ENCODE data around the gene TM4SF20.
A peak's percentile ranks its signal among the peaks of the same experiment; 100 is the strongest.
"Not testable (repeated sequence)": the region's sequence is repeated elsewhere in the genome, so short reads cannot be mapped to it uniquely, and the experiment has no call there.

The TM4SF20 gene

DNA sequence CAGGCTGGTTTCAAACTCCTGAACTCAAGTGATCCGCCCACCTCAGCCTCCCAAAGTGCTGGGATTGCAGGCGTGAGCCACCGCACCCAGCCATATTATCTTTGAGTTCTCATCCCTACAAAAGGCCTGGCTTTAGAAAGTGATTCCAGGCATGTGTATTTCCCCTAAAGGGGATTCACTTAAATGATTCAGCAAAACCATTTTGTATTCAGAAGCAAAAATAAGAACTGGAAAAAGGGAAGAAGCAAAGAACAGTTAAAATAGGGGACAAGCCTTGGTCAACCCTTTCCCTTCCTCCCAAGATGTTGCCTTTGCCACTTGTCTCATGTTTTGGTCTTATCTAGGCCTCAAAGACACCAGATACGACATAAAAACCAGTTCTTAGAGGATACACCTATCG lies 10.5 kb downstream of the TM4SF20 start:
- Mint-ChIP-seq H3K27me3 (peaks cover 15 to 22% of the 10 kb centered on the region in 2 donors), H3K27ac (no peak overlapping the region), H3K4me1 (ENCODE audit: low read depth in 2 of 2) (no peaks in the 10 kb centered on the region), H3K4me3 (no peak overlapping the region), H3K9me3 (no peaks in the 10 kb centered on the region), H3K36me3 (ENCODE audit: insufficient read depth) (no peaks in the 10 kb centered on the region)
- DNase-seq (no peak), ATAC-seq (replicated peaks) (no peak)

DNA sequence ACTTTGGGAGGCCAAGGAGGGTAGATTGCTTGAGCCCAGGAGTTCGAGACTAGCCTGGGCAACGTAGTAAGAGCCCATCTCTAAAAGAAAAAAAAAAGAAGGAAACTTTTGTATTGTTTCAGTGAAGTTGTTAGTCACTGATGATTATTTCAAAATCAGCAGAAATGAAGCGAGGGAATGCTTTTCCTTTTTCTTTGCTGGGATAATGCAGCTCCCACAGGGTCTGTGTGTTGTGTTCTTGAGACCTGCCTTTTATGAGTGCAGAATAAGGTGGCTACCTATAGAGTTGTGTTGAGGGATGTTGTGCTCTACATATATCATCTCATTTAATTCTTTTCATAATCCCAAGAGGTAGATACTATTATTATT lies 11.7 kb downstream of the TM4SF20 start:
- ATAC-seq (replicated peaks) (no peak), DNase-seq (no peak)
- no peaks in the 10 kb centered on the region for H3K36me3 Mint-ChIP-seq (ENCODE audit: insufficient read depth)
- no peak overlapping the region for H3K27ac Mint-ChIP-seq
- no peaks in the 10 kb centered on the region for H3K4me1 Mint-ChIP-seq (ENCODE audit: low read depth in 2 of 2)
- no peaks in the 10 kb centered on the region for H3K9me3 Mint-ChIP-seq
- H3K4me3 Mint-ChIP-seq, result no peak overlapping the region
- H3K27me3 Mint-ChIP-seq, result peaks cover 8 to 11% of the 10 kb centered on the region in 2 donors

DNA sequence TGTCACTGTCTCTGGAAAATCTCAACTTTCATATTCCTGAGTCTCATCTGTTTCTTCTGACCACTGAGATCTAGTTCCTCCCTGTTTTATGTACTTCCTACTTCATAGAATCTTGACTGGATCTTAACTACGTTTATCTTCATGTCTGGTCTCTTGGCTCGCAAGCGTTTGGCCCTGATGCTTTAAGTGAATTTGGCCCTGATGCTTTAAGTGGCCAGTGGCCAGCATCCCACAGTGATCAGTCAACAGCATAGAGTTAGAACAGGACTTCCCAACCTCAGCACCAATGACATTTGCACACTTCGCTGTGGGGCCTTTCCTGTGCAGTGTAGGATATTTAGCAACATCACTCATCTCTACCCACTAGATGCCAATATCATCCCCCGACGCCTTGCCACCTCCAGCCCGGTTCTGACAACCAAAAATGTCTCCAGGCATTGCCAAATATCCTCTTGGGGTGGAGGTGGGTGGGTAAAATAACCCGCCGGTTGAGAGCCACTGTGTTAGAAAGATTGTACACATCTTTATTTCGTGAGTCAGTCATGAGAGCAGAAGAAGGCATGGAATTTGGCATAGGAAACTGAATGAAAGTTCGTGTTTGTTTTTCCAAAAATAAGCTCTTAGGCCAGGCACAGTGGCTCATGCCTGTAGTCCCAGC lies 12.2 kb downstream of the TM4SF20 start:
- ATAC-seq (replicated peaks) (no peak), DNase-seq (no peak)
- Mint-ChIP-seq H3K27me3 (peaks cover 4 to 6% of the 10 kb centered on the region in 2 donors), H3K27ac (no peak overlapping the region), H3K4me3 (no peak overlapping the region), H3K9me3 (no peaks in the 10 kb centered on the region), H3K4me1 (ENCODE audit: low read depth in 2 of 2) (no peaks in the 10 kb centered on the region), H3K36me3 (ENCODE audit: insufficient read depth) (no peaks in the 10 kb centered on the region)

DNA sequence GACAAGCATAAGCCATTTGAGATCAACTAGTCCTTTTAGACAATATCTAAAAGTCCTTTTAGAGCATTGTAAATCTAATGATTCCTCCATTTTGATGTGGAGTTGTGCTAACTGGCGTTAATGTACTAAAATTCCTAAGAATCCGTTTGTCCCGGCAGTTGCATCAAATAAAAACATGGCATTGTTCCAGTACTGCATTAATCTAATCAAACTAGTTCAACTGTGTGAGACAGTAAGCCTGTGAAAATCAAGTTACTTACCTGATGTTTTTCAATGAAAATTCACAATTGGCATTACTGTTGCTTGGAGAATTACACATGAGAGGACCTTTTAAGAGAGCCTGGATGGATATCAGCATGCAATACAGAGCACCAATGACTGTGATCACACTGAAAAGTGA lies 13.3 kb downstream of the TM4SF20 start:
- Mint-ChIP-seq H3K4me1 (ENCODE audit: low read depth in 2 of 2) (no peaks in the 10 kb centered on the region), H3K27me3 (no peaks in the 10 kb centered on the region), H3K9me3 (no peaks in the 10 kb centered on the region), H3K36me3 (ENCODE audit: insufficient read depth) (no peaks in the 10 kb centered on the region), H3K27ac (no peak overlapping the region), H3K4me3 (no peak overlapping the region)
- ATAC-seq (replicated peaks) (no peak), DNase-seq (no peak)

DNA sequence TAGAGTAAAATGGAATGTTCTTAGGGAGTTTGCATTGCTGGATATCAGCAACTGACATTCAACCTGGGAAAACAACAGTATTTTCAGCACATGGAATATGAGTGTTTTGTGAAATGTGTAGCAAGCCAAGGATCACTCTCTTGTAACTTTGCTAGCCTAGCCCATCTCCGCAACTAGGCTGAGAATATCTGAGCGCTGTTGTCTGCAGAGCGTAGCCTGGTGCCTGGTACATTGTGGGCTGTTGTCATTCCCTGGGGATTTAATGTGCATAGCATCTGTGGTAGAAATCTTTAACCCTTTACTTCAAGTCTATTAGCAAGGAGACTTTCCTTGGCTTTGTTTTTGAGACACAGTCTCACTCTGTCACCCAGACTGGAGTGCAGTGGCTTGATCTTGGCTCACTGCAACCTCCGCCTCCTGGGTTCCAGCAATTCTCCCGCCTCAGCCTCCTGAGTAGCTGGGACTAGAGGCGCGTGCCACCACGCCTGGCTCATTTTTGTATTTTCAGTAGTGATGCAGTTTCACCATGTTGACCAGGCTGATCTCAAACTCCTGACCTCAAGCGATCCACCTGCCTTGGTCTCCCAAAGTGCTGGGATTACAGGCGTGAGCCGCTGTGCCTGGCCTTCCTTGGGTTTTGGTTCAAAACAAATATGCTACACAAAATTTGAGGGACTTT lies 14.4 kb downstream of the TM4SF20 start:
- not testable (repeated sequence) for H3K4me3 Mint-ChIP-seq; H3K27me3 Mint-ChIP-seq; H3K36me3 Mint-ChIP-seq (ENCODE audit: insufficient read depth); ATAC-seq (replicated peaks); DNase-seq; H3K9me3 Mint-ChIP-seq; H3K27ac Mint-ChIP-seq; H3K4me1 Mint-ChIP-seq (ENCODE audit: low read depth in 2 of 2)

DNA sequence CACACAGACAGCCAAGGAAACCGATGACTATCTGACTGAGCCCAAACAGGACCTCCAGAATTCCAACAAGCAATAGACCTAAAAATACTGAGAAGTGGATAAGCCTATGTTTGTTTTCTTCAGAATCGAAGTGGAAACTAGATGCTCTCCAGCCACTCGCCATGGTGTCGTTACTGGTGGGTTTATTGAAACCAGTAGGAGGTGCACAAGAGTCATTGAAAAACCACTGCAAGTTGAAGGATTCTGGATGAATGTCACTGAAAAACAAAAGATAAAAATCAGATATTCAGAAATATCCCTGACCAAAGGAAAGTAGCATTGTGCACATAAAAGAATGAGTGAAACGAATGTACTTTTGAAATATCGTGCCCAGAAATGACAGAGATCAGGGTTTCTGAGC lies 15.3 kb downstream of the TM4SF20 start:
- Mint-ChIP-seq H3K9me3 (no peaks in the 10 kb centered on the region), H3K36me3 (ENCODE audit: insufficient read depth) (peaks cover 6% of the 10 kb centered on the region), H3K27ac (no peak overlapping the region), H3K4me3 (no peak overlapping the region), H3K27me3 (no peaks in the 10 kb centered on the region), H3K4me1 (ENCODE audit: low read depth in 2 of 2) (no peaks in the 10 kb centered on the region)
- no peak for ATAC-seq (replicated peaks)
- DNase-seq, result no peak

DNA sequence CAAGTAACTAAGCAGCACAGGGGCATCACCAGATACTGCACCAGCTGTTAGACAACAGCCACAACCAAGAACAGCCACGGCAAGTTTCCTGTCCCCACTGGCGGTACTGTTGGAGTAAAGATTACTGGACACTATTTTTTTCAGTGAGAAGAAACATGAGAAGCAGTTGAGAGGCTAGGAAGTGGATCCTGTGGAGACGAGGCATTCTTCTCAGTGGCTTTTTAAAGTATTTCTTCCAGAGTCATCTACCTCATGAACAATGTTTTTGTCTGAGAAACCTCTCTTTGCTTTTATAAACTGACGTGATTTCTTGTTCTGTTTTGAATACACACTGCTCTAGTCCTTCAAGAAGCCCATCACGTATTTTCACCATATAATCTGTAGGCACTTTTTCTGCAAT lies 18.8 kb downstream of the TM4SF20 start:
- Mint-ChIP-seq H3K27ac (peak overlapping the region in 1 of 2 donors; percentile 35), H3K27me3 (no peaks in the 10 kb centered on the region), H3K4me3 (no peak overlapping the region), H3K36me3 (ENCODE audit: insufficient read depth) (peaks cover 34% of the 10 kb centered on the region), H3K4me1 (ENCODE audit: low read depth in 2 of 2) (no peaks in the 10 kb centered on the region), H3K9me3 (no peaks in the 10 kb centered on the region)
- no peak for DNase-seq
- ATAC-seq (replicated peaks), result no peak

DNA sequence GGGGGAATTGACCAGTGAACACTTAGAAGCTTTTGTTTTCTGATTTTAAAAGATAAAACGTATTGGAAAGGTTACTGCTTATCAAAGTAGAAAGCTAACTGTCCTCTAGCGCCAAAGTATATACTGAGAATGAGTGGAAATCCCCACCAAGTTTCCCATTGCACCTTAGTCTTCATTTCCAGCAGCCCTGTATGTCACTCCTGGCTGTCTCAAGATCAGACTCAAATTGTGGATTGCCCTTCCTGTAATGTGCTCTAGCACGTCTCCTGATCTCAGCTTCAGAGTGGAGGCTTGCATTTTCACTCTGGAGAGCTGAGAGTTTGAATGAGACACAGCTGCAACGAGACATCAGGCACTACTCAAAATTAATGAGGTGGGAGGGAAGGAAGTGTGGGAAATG lies 27.5 kb downstream of the TM4SF20 start:
- H3K27ac Mint-ChIP-seq, result peak overlapping the region in 1 of 2 donors; percentile 87
- ATAC-seq (replicated peaks) (no peak), DNase-seq (no peak)
- H3K27me3 Mint-ChIP-seq, result no peaks in the 10 kb centered on the region
- no peaks in the 10 kb centered on the region for H3K9me3 Mint-ChIP-seq
- no peaks in the 10 kb centered on the region for H3K4me1 Mint-ChIP-seq (ENCODE audit: low read depth in 2 of 2)
- H3K4me3 Mint-ChIP-seq, result no peak overlapping the region
- H3K36me3 Mint-ChIP-seq (ENCODE audit: insufficient read depth), result peaks cover 23% of the 10 kb centered on the region

GRCh38 chr2:227349989-227350612 lies 29.0 kb downstream of the TM4SF20 start:
- Mint-ChIP-seq H3K27me3 (no peaks in the 10 kb centered on the region), H3K4me3 (no peak overlapping the region), H3K27ac (no peak overlapping the region), H3K9me3 (no peaks in the 10 kb centered on the region), H3K4me1 (ENCODE audit: low read depth in 2 of 2) (no peaks in the 10 kb centered on the region), H3K36me3 (ENCODE audit: insufficient read depth) (peaks cover 13% of the 10 kb centered on the region)
- DNase-seq (no peak), ATAC-seq (replicated peaks) (no peak)

DNA sequence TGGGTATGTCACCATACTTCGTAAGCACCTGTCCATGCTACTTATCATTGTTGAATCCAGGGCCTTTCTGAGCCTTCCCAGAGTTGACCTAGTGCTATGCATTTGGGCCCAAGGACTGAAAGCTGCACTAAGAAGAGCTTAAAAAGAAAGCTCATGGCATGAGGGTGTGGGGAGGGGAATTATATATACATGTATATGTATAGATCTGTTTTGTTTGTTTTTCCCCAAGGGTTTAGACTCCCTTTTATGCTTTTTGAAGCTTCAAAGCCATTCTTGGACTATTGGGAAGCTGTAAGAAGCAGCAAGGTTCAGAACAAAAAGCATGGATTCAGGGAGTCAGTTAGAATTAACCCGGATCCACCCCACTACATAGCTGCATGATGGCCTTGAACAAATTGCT lies 30.8 kb downstream of the TM4SF20 start:
- DNase-seq (no peak), ATAC-seq (replicated peaks) (no peak)
- no peak overlapping the region for H3K4me3 Mint-ChIP-seq
- H3K36me3 Mint-ChIP-seq (ENCODE audit: insufficient read depth), result peaks cover 13% of the 10 kb centered on the region
- H3K4me1 Mint-ChIP-seq (ENCODE audit: low read depth in 2 of 2), result no peaks in the 10 kb centered on the region
- no peaks in the 10 kb centered on the region for H3K9me3 Mint-ChIP-seq
- no peaks in the 10 kb centered on the region for H3K27me3 Mint-ChIP-seq
- no peak overlapping the region for H3K27ac Mint-ChIP-seq

GRCh38 chr2:227347117-227347516 lies 32.0 kb downstream of the TM4SF20 start:
- no peaks in the 10 kb centered on the region for H3K9me3 Mint-ChIP-seq
- H3K36me3 Mint-ChIP-seq (ENCODE audit: insufficient read depth), result peaks cover 17% of the 10 kb centered on the region
- DNase-seq (no peak), ATAC-seq (replicated peaks) (no peak)
- no peaks in the 10 kb centered on the region for H3K27me3 Mint-ChIP-seq
- H3K27ac Mint-ChIP-seq, result no peak overlapping the region
- peaks cover 0 to 2% of the 10 kb centered on the region in 2 donors for H3K4me1 Mint-ChIP-seq (ENCODE audit: low read depth in 2 of 2)
- no peak overlapping the region for H3K4me3 Mint-ChIP-seq

DNA sequence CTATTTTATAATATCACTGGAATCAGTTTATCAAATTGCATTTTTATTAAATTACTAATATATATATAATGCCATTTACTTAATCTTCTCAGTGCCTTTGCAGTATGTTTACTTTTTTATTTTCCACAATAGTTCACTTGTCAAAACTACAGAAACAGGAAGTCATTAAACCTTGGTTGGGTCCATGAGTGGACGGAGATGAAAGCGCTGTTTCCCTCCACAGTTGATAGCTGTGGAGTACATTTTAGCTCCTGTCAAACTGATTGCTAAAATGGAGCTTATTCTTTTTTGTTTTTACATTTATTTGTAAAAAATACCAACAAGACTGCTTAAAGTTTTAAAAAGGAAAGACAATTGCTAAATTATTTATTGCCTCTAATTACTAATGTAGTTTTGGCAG lies 34.9 kb downstream of the TM4SF20 start:
- no peaks in the 10 kb centered on the region for H3K27me3 Mint-ChIP-seq
- H3K27ac Mint-ChIP-seq, result no peak overlapping the region
- H3K9me3 Mint-ChIP-seq, result no peaks in the 10 kb centered on the region
- H3K4me3 Mint-ChIP-seq, result no peak overlapping the region
- peaks cover 0 to 2% of the 10 kb centered on the region in 2 donors for H3K4me1 Mint-ChIP-seq (ENCODE audit: low read depth in 2 of 2)
- peaks cover 21% of the 10 kb centered on the region for H3K36me3 Mint-ChIP-seq (ENCODE audit: insufficient read depth)
- DNase-seq (no peak), ATAC-seq (replicated peaks) (no peak)

DNA sequence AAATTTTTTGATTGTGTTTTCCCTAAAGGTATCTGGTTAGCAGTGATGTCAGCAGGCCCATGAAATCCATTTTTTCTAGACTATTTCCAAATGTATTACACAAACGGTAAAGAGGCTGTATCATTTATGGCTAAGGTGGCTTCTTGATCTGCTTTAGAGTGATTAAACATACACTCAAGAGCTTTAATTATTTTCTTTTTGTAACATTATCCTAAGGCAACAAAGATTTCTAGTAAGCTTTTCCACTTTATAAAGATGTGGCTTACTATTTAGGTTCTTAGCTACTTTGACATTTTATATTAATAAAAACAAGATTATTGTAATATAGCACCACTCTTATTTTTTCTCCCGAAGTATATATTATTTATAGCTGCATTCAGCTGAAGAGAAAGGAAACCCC lies 37.6 kb downstream of the TM4SF20 start:
- peaks cover 0 to 2% of the 10 kb centered on the region in 2 donors for H3K4me1 Mint-ChIP-seq (ENCODE audit: low read depth in 2 of 2)
- peaks cover 13% of the 10 kb centered on the region for H3K36me3 Mint-ChIP-seq (ENCODE audit: insufficient read depth)
- no peaks in the 10 kb centered on the region for H3K9me3 Mint-ChIP-seq
- ATAC-seq (replicated peaks) (no peak), DNase-seq (no peak)
- no peak overlapping the region for H3K4me3 Mint-ChIP-seq
- no peaks in the 10 kb centered on the region for H3K27me3 Mint-ChIP-seq
- H3K27ac Mint-ChIP-seq, result no peak overlapping the region

- Mint-ChIP-seq H3K9me3 (no peaks in the 10 kb centered on the region), H3K36me3 (ENCODE audit: insufficient read depth) (peaks cover 23% of the 10 kb centered on the region), H3K27me3 (no peaks in the 10 kb centered on the region), H3K4me3 (no peak overlapping the region), H3K4me1 (ENCODE audit: low read depth in 2 of 2) (peaks cover 4 to 8% of the 10 kb centered on the region in 2 donors), H3K27ac (no peak overlapping the region)
- DNase-seq, result no peak
- no peak for ATAC-seq (replicated peaks)
Measured at GRCh38 chr2:227340106-227340505, 39.0 kb downstream of the TM4SF20 start.

All from effector memory CD8-positive, alpha-beta T cell (primary cell).